ENCODE measurements around the gene FURIN. TPM values are rescaled to one million over a fixed set of nuclear protein-coding genes. Genes with fewer than 3 reads are reported as not detected.

The FURIN gene
- total RNA-seq, 1 donor from 2014 or later = 8.3 TPM

GRCh38 chr15:90877996-90878395, 9.6 kb downstream of the FURIN start:
- H3F3A ChIP-seq (ENCODE audit: low read depth) = no peaks in the 10 kb centered on the region
- no peak overlapping the region for H3K4me3 Mint-ChIP-seq
- no peak overlapping the region for H3K27ac ChIP-seq
- H3K4me1 Mint-ChIP-seq = peaks cover 15% of the 10 kb centered on the region
- peaks cover 2% of the 10 kb centered on the region for H3K27me3 Mint-ChIP-seq (ENCODE audit: insufficient read depth, low read depth)
- peaks cover 23% of the 10 kb centered on the region for H3K36me3 Mint-ChIP-seq
- peaks cover 3% of the 10 kb centered on the region for H3K79me2 ChIP-seq (ENCODE audit: low read depth)
- H3K9me3 ChIP-seq (ENCODE audit: low read depth) = no peaks in the 10 kb centered on the region
- H4K20me1 ChIP-seq (ENCODE audit: low read depth) = peaks cover 9% of the 10 kb centered on the region
- TF ChIP-seq EZH2phosphoT487 (IDR thresholded peaks at IDR 0.05) (no peak), CTCF (IDR thresholded peaks at IDR 0.05) (no peak), EZH2 (IDR thresholded peaks at IDR 0.05) (no peak)
- no peak overlapping the region for H2AFZ ChIP-seq (replicated peaks)
- H3K4me3 ChIP-seq = no peak overlapping the region
- peaks cover 16% of the 10 kb centered on the region for H3K4me1 ChIP-seq
- no peaks in the 10 kb centered on the region for H3K9me3 Mint-ChIP-seq
- no peak for DNase-seq (ENCODE audit: low spot score)
- H3K27ac Mint-ChIP-seq = no peak overlapping the region
- no peaks in the 10 kb centered on the region for H3K27me3 ChIP-seq
- no peak overlapping the region for H3K4me2 ChIP-seq
- no peaks in the 10 kb centered on the region for H3K36me3 ChIP-seq
- H3K9ac ChIP-seq = no peak overlapping the region

- Histone ChIP-seq H3K9ac (no peak overlapping the region), H3K36me3 (no peaks in the 10 kb centered on the region), H3K4me3 (no peak overlapping the region), H3K4me1 (peaks cover 13% of the 10 kb centered on the region), H4K20me1 (ENCODE audit: low read depth) (peaks cover 8% of the 10 kb centered on the region), H3K4me2 (no peak overlapping the region), H3K9me3 (ENCODE audit: low read depth) (no peaks in the 10 kb centered on the region), H2AFZ (replicated peaks) (no peak overlapping the region), H3K27me3 (no peaks in the 10 kb centered on the region), H3K79me2 (ENCODE audit: low read depth) (peaks cover under 1% of the 10 kb centered on the region), H3K27ac (no peak overlapping the region), H3F3A (ENCODE audit: low read depth) (peaks cover 4% of the 10 kb centered on the region)
- peaks cover 23% of the 10 kb centered on the region for H3K36me3 Mint-ChIP-seq
- no peak overlapping the region for H3K27ac Mint-ChIP-seq
- TF ChIP-seq EZH2phosphoT487 (IDR thresholded peaks at IDR 0.05) (no peak), CTCF (IDR thresholded peaks at IDR 0.05) (no peak), EZH2 (IDR thresholded peaks at IDR 0.05) (no peak)
- H3K9me3 Mint-ChIP-seq = no peaks in the 10 kb centered on the region
- H3K4me3 Mint-ChIP-seq = no peak overlapping the region
- peaks cover 11% of the 10 kb centered on the region for H3K4me1 Mint-ChIP-seq
- DNase-seq (ENCODE audit: low spot score) = no peak
- H3K27me3 Mint-ChIP-seq (ENCODE audit: insufficient read depth, low read depth) = peaks cover 2% of the 10 kb centered on the region
Observed at GRCh38 chr15:90878660-90879059, 10.3 kb downstream of the FURIN start.

- Mint-ChIP-seq H3K9me3 (no peaks in the 10 kb centered on the region), H3K4me3 (no peak overlapping the region), H3K4me1 (peaks cover 3% of the 10 kb centered on the region), H3K36me3 (peaks cover 23% of the 10 kb centered on the region), H3K27ac (no peak overlapping the region), H3K27me3 (ENCODE audit: insufficient read depth, low read depth) (peaks cover 2% of the 10 kb centered on the region)
- Histone ChIP-seq H3K4me3 (no peak overlapping the region), H3K36me3 (no peaks in the 10 kb centered on the region), H3K27me3 (no peaks in the 10 kb centered on the region), H3F3A (ENCODE audit: low read depth) (peaks cover 9% of the 10 kb centered on the region), H3K79me2 (ENCODE audit: low read depth) (no peaks in the 10 kb centered on the region), H3K9me3 (ENCODE audit: low read depth) (no peaks in the 10 kb centered on the region), H2AFZ (replicated peaks) (no peak overlapping the region), H3K4me1 (peaks cover 13% of the 10 kb centered on the region), H4K20me1 (ENCODE audit: low read depth) (no peaks in the 10 kb centered on the region), H3K4me2 (no peak overlapping the region), H3K9ac (no peak overlapping the region), H3K27ac (no peak overlapping the region)
- TF ChIP-seq EZH2phosphoT487 (IDR thresholded peaks at IDR 0.05) (no peak), EZH2 (IDR thresholded peaks at IDR 0.05) (no peak), CTCF (IDR thresholded peaks at IDR 0.05) (no peak)
- DNase-seq (ENCODE audit: low spot score) = no peak
Observed at GRCh38 chr15:90879730-90880366, 11.5 kb downstream of the FURIN start.
